ENCODE data around the gene ASNS. TPM values are rescaled to one million over a fixed set of nuclear protein-coding genes. Genes with fewer than 3 reads are reported as not detected.

The ASNS gene
- total RNA-seq, 1 donor from 2014 or later = 25.3 TPM

- peak; percentile 20 for TF ChIP-seq CTCF (IDR thresholded peaks at IDR 0.05)
- Histone ChIP-seq H3K4me3 (no peak overlapping the region), H3K4me1 (no peaks in the 10 kb centered on the region), H3K27me3 (ENCODE audit: low read depth) (no peaks in the 10 kb centered on the region), H3K27ac (no peak overlapping the region), H3K9me3 (no peaks in the 10 kb centered on the region), H3K36me3 (no peaks in the 10 kb centered on the region)
- no peak for DNase-seq
- no peak for ATAC-seq
- intact Hi-C loops (cut with DNase I) = no loop called here
Observed at GRCh38 chr7:97845622-97846203, 26.5 kb downstream of the ASNS start.

- Histone ChIP-seq H3K4me1 (no peaks in the 10 kb centered on the region), H3K27me3 (ENCODE audit: low read depth) (no peaks in the 10 kb centered on the region), H3K36me3 (no peaks in the 10 kb centered on the region), H3K4me3 (no peak overlapping the region), H3K27ac (no peak overlapping the region), H3K9me3 (no peaks in the 10 kb centered on the region)
- no peak for ATAC-seq
- TF ChIP-seq CTCF (IDR thresholded peaks at IDR 0.05) = no peak
- intact Hi-C loops (cut with DNase I) = no loop called here
- no peak for DNase-seq
Observed at GRCh38 chr7:97844036-97844435, 28.2 kb downstream of the ASNS start.

GRCh38 chr7:97842772-97843345 is 29.3 kb downstream of the ASNS start:
- DNase-seq = no peak

GRCh38 chr7:97842006-97842405 is 30.2 kb downstream of the ASNS start:
- H3K4me1 ChIP-seq = no peaks in the 10 kb centered on the region
- H3K27me3 ChIP-seq (ENCODE audit: low read depth) = no peaks in the 10 kb centered on the region
- no peaks in the 10 kb centered on the region for H3K9me3 ChIP-seq
- H3K36me3 ChIP-seq = no peaks in the 10 kb centered on the region
- no peak overlapping the region for H3K4me3 ChIP-seq
- H3K27ac ChIP-seq = no peak overlapping the region
- ATAC-seq (no peak), DNase-seq (no peak)
- intact Hi-C loops (cut with DNase I) = no loop called here
- TF ChIP-seq CTCF (IDR thresholded peaks at IDR 0.05) = no peak

More at GRCh38 chr7:97842772-97843345, 29.3 kb downstream of the ASNS start:
- H3K4me3 ChIP-seq = no peak overlapping the region
- TF ChIP-seq CTCF (IDR thresholded peaks at IDR 0.05) = no peak
- intact Hi-C loops (cut with DNase I) = no loop called here
- no peaks in the 10 kb centered on the region for H3K4me1 ChIP-seq
- no peaks in the 10 kb centered on the region for H3K36me3 ChIP-seq
- no peaks in the 10 kb centered on the region for H3K9me3 ChIP-seq
- no peak overlapping the region for H3K27ac ChIP-seq
- no peaks in the 10 kb centered on the region for H3K27me3 ChIP-seq (ENCODE audit: low read depth)
- peak in 1 of 2 donors; percentile 46 for ATAC-seq

- ATAC-seq = peak; percentile 62 to 76
- Histone ChIP-seq H3K4me1 (no peaks in the 10 kb centered on the region), H3K9me3 (no peaks in the 10 kb centered on the region), H3K4me3 (no peak overlapping the region), H3K27me3 (ENCODE audit: low read depth) (no peaks in the 10 kb centered on the region), H3K27ac (no peak overlapping the region), H3K36me3 (no peaks in the 10 kb centered on the region)
- DNase-seq = peak; percentile 59
- intact Hi-C loops (cut with DNase I) = loop anchor here (10.0 kb wide), 1 partner anchor 731 kb away; no protein-coding TSS in a partner anchor
- TF ChIP-seq CTCF (IDR thresholded peaks at IDR 0.05) = peak; percentile 66
Observed at GRCh38 chr7:97835296-97836138, 36.7 kb downstream of the ASNS start.
